GM19463 (cell line): Measurements from ENCODE around the gene ZNF616.

Source experiments
- ATAC-seq: cut with Tn5 transposase; IDR thresholded peaks from one replicate; pipeline ENCODE4 v1.9.1; 2021; ENCODE audit warnings: mild to moderate bottlenecking, moderate library complexity; ENCODE audit not compliant: unreplicated experiment

Gene ZNF616

GRCh38 chr19:52139252-52140031 lies at the start of gene ZNF616:
Gene ZNF616, minus strand, starts transcription at chr19:52139938. Its CDS starts 9,426 bp downstream, at chr19:52130512.
- peak; percentile 72 for ATAC-seq

DNA sequence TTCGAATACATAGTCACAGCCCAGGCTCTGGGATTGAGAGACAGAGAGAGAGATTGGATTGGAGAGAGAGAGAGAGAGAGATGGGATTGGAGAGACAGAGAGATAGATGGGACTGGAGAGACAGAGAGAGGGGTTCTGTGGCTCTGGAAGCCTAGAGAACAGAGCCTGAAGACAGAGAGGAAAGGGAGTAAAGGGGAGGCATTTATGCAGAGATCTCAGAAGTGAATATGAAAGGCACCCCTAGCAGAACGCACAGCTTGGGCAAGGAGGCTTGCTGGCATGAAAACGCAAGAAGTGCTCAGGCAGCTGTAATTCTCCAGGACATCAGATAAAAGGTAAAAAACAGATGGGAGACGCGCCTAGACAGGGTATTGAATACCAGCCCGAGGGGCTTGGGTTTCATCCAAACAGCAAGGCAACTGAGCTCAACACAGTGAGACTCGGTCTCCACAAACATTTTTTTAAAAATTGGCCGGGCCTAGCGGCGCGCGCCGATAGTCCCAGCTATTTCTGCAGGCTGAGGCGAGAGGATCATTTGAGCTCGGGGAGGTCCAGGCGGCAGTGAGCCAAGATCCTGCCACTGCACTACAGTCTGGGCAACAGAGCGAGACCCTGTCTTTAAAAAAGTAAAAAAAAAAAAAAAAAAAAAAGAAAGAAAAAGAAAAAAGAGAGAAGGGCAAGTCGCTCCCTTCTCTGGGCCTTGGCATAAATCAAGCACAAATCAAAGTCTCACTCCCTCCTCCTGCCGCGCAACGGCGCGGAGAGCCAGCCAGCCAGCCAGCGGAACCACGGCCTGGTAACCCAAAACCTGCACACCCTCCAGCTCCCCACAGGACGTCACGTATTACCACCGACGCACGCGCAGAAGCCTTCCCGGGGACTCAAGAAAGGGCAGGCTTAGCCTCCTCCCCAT lies 49.3 kb upstream of the ZNF616 start:
- ATAC-seq, result no peak

DNA sequence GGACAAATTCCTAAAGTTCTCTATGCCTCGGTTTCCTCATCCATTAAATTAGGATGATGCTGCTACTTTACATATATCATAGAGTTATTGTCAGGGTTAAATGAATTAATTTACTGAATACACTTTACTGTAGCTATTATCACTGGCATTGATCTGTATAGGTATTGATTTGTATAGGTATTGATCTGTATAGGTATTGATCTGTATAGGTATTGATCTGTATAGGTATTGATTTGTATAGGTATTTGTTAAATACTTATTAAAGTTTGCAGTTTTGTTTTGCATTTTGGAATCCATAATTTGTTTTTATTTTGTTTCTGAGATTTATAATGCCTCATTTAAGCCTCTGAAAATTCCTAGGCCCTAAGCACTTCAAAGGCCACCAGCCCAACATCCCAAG lies 47.7 kb upstream of the ZNF616 start:
- no peak for ATAC-seq

- no peak for ATAC-seq
Measured at GRCh38 chr19:52176574-52176973, 36.8 kb upstream of the ZNF616 start.

DNA sequence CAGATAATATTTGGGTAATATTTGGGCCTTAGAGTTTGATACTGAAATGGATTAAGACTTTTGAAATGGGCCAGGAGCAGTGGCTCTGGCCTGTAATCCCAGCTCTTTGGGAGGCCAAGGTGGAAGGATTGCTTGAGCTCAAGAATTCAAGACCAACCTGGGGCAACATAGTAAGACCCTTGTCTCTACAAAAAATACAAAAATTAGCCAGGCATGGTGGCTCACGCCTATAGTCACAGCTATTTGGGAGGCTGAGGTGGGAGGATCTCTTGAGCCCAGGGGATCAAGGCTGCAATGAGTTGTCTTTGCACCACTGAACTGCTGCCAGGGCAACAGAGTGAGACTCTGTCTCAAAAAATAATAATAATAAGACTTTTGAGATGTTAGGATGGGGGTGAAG lies 32.6 kb upstream of the ZNF616 start:
- no peak for ATAC-seq

DNA sequence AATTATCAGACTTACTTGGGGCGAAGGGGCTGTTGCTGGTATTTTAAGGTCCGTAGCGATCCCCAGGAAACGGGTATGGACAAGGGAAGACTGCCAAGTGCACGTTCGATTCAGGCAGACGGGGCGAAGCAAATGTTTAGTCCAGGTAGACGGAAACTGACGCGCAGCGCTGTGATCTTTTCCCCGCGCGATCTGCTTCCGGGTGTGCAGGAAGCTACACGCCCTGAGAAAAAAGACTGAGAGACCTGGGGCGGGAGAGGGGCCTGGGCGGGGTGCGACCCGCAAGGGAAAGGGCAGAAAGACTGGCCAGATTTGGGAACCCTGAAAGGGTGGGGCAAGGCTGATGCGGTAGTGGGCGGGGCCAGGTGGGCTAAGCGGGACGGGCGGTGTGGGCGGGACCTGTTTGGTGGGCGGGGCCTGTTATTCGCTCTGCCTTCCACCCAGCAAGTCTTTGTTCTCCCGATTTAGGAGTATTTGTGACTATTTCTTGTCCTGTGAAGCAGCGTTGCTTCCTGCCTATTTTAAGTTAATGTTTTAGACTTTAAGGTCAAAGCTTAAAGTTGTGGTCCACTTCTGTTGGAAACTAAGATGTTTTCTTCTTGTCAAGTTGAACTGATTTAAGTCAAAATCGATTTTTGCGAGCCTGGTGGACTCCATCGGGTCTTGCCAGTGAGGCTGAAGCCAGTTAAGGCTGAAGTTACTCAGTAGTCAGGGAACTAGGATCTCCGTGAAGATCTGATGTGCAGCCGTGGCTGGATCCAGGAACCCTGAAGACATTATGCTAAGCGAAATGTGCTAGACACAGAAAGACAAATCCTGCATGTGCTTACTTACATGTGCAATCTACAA lies 31.8 kb upstream of the ZNF616 start, which contains the start of gene ZNF836:
Gene ZNF836, minus strand, starts transcription at position 301 of the 849 bp plus-strand sequence. CDS start 3,549 bp downstream, outside the sequence.
- ATAC-seq, result peak; percentile 79

DNA sequence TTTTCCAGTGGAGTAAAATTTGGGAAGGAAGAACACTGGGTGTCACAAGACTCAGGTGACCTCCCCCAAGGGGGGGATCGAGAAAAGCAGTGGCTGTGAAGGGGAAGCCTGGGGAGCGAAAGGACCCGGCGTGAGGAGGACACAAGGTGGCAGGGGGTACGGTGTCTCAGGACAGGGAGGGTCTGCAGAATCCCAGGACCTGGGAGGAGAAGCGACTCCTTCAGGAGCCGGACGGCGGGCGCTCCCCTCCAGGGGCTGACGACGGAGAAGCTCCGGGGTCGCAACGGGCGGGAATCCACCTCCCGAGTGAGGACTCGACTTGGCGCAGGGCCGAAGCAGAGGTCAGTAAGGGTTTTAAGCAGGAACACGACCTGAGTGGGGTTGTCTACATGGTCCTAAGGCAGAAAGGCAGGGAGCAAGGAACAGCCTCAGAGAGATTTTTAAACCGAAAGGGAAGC lies 31.2 kb upstream of the ZNF616 start:
- peak; percentile 21 for ATAC-seq

GRCh38 chr19:52170304-52170703 lies 30.6 kb upstream of the ZNF616 start:
- no peak for ATAC-seq

- ATAC-seq, result no peak
Measured at GRCh38 chr19:52155596-52156359, 16.0 kb upstream of the ZNF616 start.

DNA sequence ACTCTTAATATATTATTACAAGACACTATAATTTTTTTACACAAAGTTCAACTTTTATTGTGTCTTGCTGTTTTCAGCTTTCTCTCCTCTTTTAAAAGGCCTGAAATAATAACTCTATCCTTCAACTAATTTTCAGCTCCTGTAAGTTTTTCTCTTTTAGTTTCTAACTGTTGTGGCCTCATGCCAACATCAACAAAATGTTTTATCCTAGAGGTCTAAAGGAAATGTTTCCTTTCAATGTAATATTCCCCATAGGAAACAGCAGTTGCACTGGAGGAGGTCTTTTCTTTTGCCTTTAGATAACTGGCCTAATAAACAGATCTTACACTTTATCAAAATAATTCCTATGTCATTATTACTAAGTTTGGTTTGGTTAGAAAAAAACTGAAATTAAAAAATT lies 8.5 kb upstream of the ZNF616 start:
- no peak for ATAC-seq

DNA sequence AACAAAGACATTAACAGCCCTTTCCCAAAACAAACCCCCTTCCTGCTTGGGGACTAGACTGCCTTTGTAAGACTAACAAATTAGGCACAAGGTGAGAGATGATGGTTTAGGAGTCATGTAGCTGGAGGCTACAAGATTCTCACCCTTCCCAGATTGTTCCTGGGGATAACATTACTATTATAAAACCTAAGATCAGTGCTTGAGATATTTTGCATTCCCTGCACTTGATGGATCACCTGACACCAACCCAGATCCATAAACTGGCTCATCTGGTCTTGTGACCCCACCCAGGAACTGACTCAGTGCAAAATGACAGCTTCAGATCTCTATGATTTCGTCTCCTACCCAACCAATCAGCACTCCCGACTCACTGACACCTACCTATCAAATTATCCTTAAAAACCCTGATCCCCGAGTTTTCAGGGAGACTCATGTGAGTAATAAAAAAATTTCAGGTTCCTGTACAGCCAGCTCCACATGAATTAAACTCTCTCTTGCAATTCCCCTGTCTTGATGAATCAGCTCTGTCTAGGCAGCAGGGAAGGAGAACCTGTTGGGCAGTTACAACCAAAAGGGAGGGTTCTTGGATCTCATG lies 2.4 kb upstream of the ZNF616 start:
- no peak for ATAC-seq

- ATAC-seq, result no peak
Measured at GRCh38 chr19:52141203-52141602, 1.5 kb upstream of the ZNF616 start.

- peak; percentile 97 for ATAC-seq
Measured at GRCh38 chr19:52140032-52140710, 433 bp upstream of the ZNF616 start.

GRCh38 chr19:52138983-52139251 lies 821 bp downstream of the ZNF616 start:
- no peak for ATAC-seq

GRCh38 chr19:52138278-52138982 lies 1.3 kb downstream of the ZNF616 start:
- no peak for ATAC-seq

GRCh38 chr19:52120286-52120685 lies 19.5 kb downstream of the ZNF616 start:
- ATAC-seq, result no peak

DNA sequence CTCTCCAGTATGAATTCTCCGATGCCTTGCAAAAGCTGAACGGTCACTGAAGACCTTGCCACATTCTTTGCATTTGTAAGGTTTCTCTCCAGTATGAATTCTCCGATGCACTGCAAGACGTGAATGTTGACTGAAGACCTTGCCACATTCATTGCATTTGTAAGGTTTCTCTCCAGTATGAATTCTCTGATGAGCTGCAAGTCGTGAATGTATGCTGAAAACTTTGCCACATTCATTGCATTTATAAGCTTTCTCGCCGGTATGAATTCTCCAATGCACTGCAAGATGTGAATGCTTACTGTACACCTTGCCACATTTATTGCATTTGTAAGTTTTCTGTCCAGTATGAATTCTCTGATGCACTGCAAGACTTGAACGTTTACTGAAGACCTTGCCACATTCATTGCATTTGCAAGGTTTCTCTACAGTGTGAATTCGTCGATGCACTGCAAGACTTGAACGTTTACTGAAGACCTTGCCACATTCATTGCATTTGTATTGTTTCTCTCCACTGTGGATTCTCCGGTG lies 24.1 kb downstream of the ZNF616 start:
- ATAC-seq, result no peak

- no peak for ATAC-seq
Measured at GRCh38 chr19:52114691-52115090, 25.0 kb downstream of the ZNF616 start.
